ENCODE data around the gene SESN3.

SESN3 gene

GRCh38 chr11:95242845-95243605, 12.0 kb upstream of the SESN3 start:
- no peak for DNase-seq (ENCODE audit: low read depth)
- TF ChIP-seq CTCF (IDR thresholded peaks at IDR 0.05; ENCODE audit: control insufficient read depth, extremely low read depth, insufficient read depth), result no peak
- H3K4me3 ChIP-seq (ENCODE audit: low read depth, low read length), result no peak overlapping the region

- no peak for DNase-seq (ENCODE audit: low read depth)
- no peak overlapping the region for H3K4me3 ChIP-seq (ENCODE audit: low read depth, low read length)
- TF ChIP-seq CTCF (IDR thresholded peaks at IDR 0.05; ENCODE audit: control insufficient read depth, extremely low read depth, insufficient read depth), result no peak
Observed at GRCh38 chr11:95242091-95242844, 11.3 kb upstream of the SESN3 start.

- TF ChIP-seq CTCF (IDR thresholded peaks at IDR 0.05; ENCODE audit: control insufficient read depth, extremely low read depth, insufficient read depth), result no peak
- no peak overlapping the region for H3K4me3 ChIP-seq (ENCODE audit: low read depth, low read length)
- DNase-seq (ENCODE audit: low read depth), result no peak
Observed at GRCh38 chr11:95241681-95242081, 10.7 kb upstream of the SESN3 start.

- TF ChIP-seq CTCF (IDR thresholded peaks at IDR 0.05; ENCODE audit: control insufficient read depth, extremely low read depth, insufficient read depth), result no peak
- DNase-seq (ENCODE audit: low read depth), result no peak
- no peak overlapping the region for H3K4me3 ChIP-seq (ENCODE audit: low read depth, low read length)
Observed at GRCh38 chr11:95239871-95240649, 9.1 kb upstream of the SESN3 start.

GRCh38 chr11:95232666-95233065, 1.7 kb upstream of the SESN3 start:
- no peak overlapping the region for H3K4me3 ChIP-seq (ENCODE audit: low read depth, low read length)
- no peak for TF ChIP-seq CTCF (IDR thresholded peaks at IDR 0.05; ENCODE audit: control insufficient read depth, extremely low read depth, insufficient read depth)
- no peak for DNase-seq (ENCODE audit: low read depth)

GRCh38 chr11:95231881-95232605, 1.0 kb upstream of the SESN3 start:
- peak overlapping the region; percentile 2; the same call in 1 of the 2 replicates for H3K4me3 ChIP-seq (ENCODE audit: low read depth, low read length)
- DNase-seq (ENCODE audit: low read depth), result no peak
- no peak for TF ChIP-seq CTCF (IDR thresholded peaks at IDR 0.05; ENCODE audit: control insufficient read depth, extremely low read depth, insufficient read depth)

Measured in LNCaP clone FGC (cell line).